Activated naive CD8-positive, alpha-beta T cell treated with anti-CD3 and anti-CD28 coated beads for 36 hours (primary cell): Measurements from ENCODE around the gene CES5A. TPM values are rescaled to one million over a fixed set of nuclear protein-coding genes. Genes with fewer than 3 reads are reported as not detected.
"Not testable (repeated sequence)": the region's sequence is repeated elsewhere in the genome, so short reads cannot be mapped to it uniquely, and the experiment has no call there.

Experiments used
- DNase-seq: peaks from one replicate; pipeline ENCODE4 v3.0.0; 2021
- H3K27ac Mint-ChIP-seq: one replicate; pipeline ENCODE4 v1.8.0; 2022; ENCODE audit warnings: mild to moderate bottlenecking, moderate library complexity, mixed read lengths
- H3K27me3 Mint-ChIP-seq: one replicate; pipeline ENCODE4 v1.8.0; 2022; ENCODE audit warnings: mild to moderate bottlenecking, mixed read lengths
- H3K36me3 Mint-ChIP-seq: one replicate; pipeline ENCODE4 v1.8.0; 2021; ENCODE audit warnings: mild to moderate bottlenecking, mixed read lengths
- H3K4me1 Mint-ChIP-seq: one replicate; pipeline ENCODE4 v1.8.0; 2021; ENCODE audit warnings: mixed read lengths
- H3K4me3 Mint-ChIP-seq: one replicate; pipeline ENCODE4 v1.8.0; 2022; ENCODE audit warnings: mild to moderate bottlenecking, moderate library complexity, mixed read lengths
- H3K9me3 Mint-ChIP-seq: one replicate; pipeline ENCODE4 v1.8.0; 2022; ENCODE audit warnings: mixed read lengths
- total RNA-seq, 2 experiments: library from RNA; stranded (reverse); gene quantifications; one replicate each; pipeline ENCODE4 v1.2.3, GENCODE V29; 2021

Gene CES5A
- total RNA-seq, 2 experiments from 2014 or later = not detected

DNA sequence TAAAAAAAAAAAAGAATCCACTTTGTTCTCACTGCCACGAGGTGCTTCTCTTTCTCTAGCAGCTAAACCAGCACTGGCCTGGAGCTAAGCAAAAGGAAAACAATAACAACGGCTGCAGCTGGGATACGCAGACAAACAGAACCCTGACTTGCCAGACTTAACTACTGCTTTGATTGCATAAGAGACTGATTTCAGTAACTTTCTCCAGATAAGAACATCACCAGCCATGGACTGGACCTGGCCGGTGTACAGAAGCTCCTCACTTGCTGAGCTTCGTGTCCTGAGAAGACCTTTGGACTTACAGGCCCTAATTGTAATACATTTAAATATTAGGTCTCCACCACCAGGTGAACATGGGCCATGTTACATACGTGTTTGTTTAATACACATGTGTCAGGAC is 70.1 kb downstream of the CES5A start:
- H3K27ac Mint-ChIP-seq, H3K36me3 Mint-ChIP-seq, H3K4me3 Mint-ChIP-seq, DNase-seq, H3K9me3 Mint-ChIP-seq, H3K27me3 Mint-ChIP-seq, H3K4me1 Mint-ChIP-seq: not testable (repeated sequence)

DNA sequence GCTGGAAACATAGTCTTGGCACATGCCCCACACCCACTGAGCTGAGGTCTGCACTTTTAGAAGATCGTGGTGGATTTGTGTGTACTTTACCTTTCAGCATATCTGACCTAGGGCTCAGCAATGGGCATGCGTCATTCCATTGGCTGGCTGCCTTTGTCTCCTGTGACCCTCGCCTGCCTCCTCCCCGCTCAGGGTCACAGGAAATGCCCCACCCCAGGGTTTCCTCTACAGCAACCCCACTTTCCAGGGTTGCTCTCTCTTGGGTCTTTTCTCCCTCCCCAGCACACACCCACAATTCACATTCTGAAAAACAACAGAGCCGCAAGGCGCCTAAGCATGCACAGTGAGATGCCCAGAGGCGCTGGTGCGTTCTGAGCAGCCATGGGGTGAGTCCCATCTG is 71.5 kb downstream of the CES5A start:
- not testable (repeated sequence) for H3K27ac Mint-ChIP-seq, H3K27me3 Mint-ChIP-seq, DNase-seq, H3K36me3 Mint-ChIP-seq, H3K9me3 Mint-ChIP-seq, H3K4me3 Mint-ChIP-seq, H3K4me1 Mint-ChIP-seq

Other genes with a start within 250 kb of the CES5A start
- not detected for gene SLC6A2, start 219.4 kb downstream of the CES5A start, total RNA-seq
- gene CES1, start 42.3 kb downstream of the CES5A start, total RNA-seq = not detected